K562 (cell line): Measurements from ENCODE around the gene GHRL. TPM values are rescaled to one million over a fixed set of nuclear protein-coding genes. Genes with fewer than 3 reads are reported as not detected.
A peak's percentile ranks its signal among the peaks of the same experiment; 100 is the strongest.

ENCODE experiments used
- CREB5 ChIP-seq: fragments of 250-450 bp; sonication (Bioruptor Pico); IDR thresholded peaks from 2 replicates; pipeline ENCODE4 v1.5.0; 2020; ENCODE audit warnings: mild to moderate bottlenecking
- CREM ChIP-seq: IDR thresholded peaks from 2 replicates; pipeline ENCODE4 v1.6.1; 2014; ENCODE audit warnings: antibody characterized with exemption, low read depth
- EP300 ChIP-seq: IDR thresholded peaks from 2 replicates; pipeline ENCODE4 v1.6.1; 2012; ENCODE audit warnings: low read length, improper control_type of control experiment
- FOS ChIP-seq: IDR thresholded peaks from 3 replicates; pipeline ENCODE4 v1.6.1; 2011; ENCODE audit not compliant: insufficient read length; ENCODE audit errors: extremely low read depth
- FOSL1 ChIP-seq: fragments of 200-800 bp; sonication (Bioruptor generic); conservative IDR thresholded peaks from 2 replicates; pipeline ENCODE4 v1.6.1; 2016; ENCODE audit warnings: missing genetic modification characterization, missing compliant biosample characterization
- FOXK2 ChIP-seq, 2 experiments: fragments of 450-650 bp; IDR thresholded peaks in 1 of 2; conservative IDR thresholded peaks in 1 of 2; 2 replicates each; pipeline ENCODE4 v1.6.1; 2016; ENCODE audit warnings: low read depth in 2 of 2, mild to moderate bottlenecking in 1 of 2
- GATA2 ChIP-seq: sonication (generic); formaldehyde crosslinking; IDR thresholded peaks from 2 replicates; pipeline ENCODE4 v1.4.0; 2020; ENCODE audit warnings: mild to moderate bottlenecking, missing genetic modification reagents
- HDAC6 ChIP-seq: IDR thresholded peaks from 2 replicates; pipeline ENCODE4 v1.6.1; 2012; ENCODE audit warnings: low read depth, mild to moderate bottlenecking, control low read depth, inconsistent platforms, low read length, moderate library complexity
- MCM7 ChIP-seq, 2 experiments: fragments of 450-650 bp; IDR thresholded peaks; 2 replicates each; pipeline ENCODE4 v1.6.1; 2016 to 2018
- MTF1 ChIP-seq: fragments of 250-450 bp; sonication (Bioruptor Pico); IDR thresholded peaks from 2 replicates; pipeline ENCODE4 v1.9.0; 2021; ENCODE audit warnings: moderate library complexity, mild to moderate bottlenecking, inconsistent platforms, borderline replicate concordance
- MYC ChIP-seq, 2 experiments: fragments of 250-450 bp in 1 of 2; sonication (Bioruptor Pico) in 1 of 2; IDR thresholded peaks; 2 replicates each; pipeline versions ENCODE4 v1.5.1 to v1.6.1; 2012 to 2021; ENCODE audit warnings: low read depth in 2 of 2, borderline replicate concordance in 1 of 2, improper control_type of control experiment in 1 of 2, low read length in 1 of 2, mild to moderate bottlenecking in 1 of 2, moderate library complexity in 1 of 2
- NFE2 ChIP-seq: IDR thresholded peaks from 2 replicates; pipeline ENCODE4 v1.6.1; 2014; ENCODE audit warnings: antibody characterized with exemption, low read depth
- PCBP2 ChIP-seq: fragments of 200-400 bp; formaldehyde crosslinking; IDR thresholded peaks from 2 replicates; pipeline ENCODE4 v1.6.1; 2018; ENCODE audit warnings: low read length, low read depth, mild to moderate bottlenecking, moderate library complexity; ENCODE audit not compliant: poor library complexity, severe bottlenecking
- RCOR1 ChIP-seq, 2 experiments: IDR thresholded peaks; 2 replicates each; pipeline ENCODE4 v1.6.1; 2012; ENCODE audit warnings: low read depth in 2 of 2, low read length in 2 of 2, borderline replicate concordance in 1 of 2, improper control_type of control experiment in 1 of 2
- TAF7 ChIP-seq: fragments of 450-650 bp; IDR thresholded peaks from 2 replicates; pipeline ENCODE4 v1.6.1; 2016; ENCODE audit warnings: missing genetic modification characterization, missing compliant biosample characterization
- TEAD4 ChIP-seq, 2 experiments: sonication (generic) in 1 of 2; formaldehyde crosslinking in 1 of 2; IDR thresholded peaks; 2 replicates each; pipeline versions ENCODE4 v1.6.1 to v1.8.0; 2012 to 2022; ENCODE audit warnings: borderline replicate concordance in 1 of 2, inconsistent platforms in 1 of 2, low read length in 1 of 2, mild to moderate bottlenecking in 1 of 2, missing genetic modification reagents in 1 of 2
- XRCC5 ChIP-seq: fragments of 200-400 bp; formaldehyde crosslinking; IDR thresholded peaks from 2 replicates; pipeline ENCODE4 v1.6.1; 2017; ENCODE audit warnings: low read depth, mild to moderate bottlenecking, low read length
- ZBTB5 ChIP-seq: fragments of 450-650 bp; IDR thresholded peaks from 2 replicates; pipeline ENCODE4 v1.6.1; 2017; ENCODE audit warnings: antibody characterized with exemption
- ZNF354B ChIP-seq: fragments of 250-450 bp; sonication (Bioruptor Pico); IDR thresholded peaks from 2 replicates; pipeline ENCODE4 v1.4.0; 2020
- ZNF408 ChIP-seq: fragments of 250-450 bp; sonication (Bioruptor Pico); IDR thresholded peaks from 2 replicates; pipeline ENCODE4 v1.4.0; 2020; ENCODE audit warnings: low read depth, mild to moderate bottlenecking, moderate library complexity
- ZNF507 ChIP-seq: conservative IDR thresholded peaks from 2 replicates; pipeline ENCODE4 v1.6.1; 2017; ENCODE audit warnings: missing genetic modification characterization, missing compliant biosample characterization
- polyA plus RNA-seq, 8 experiments: library from polyadenylated mRNA; depleted of rRNA in 4 of 8; stranded (reverse) in 5 of 8; unstranded in 3 of 8; fragments of >200 nt; fragmentation: Nextera tagmentation in 2 of 8; fragmentation: Illumina TruSeq in 1 of 8; extraction: Ambion mirVana in 2 of 8; extraction: Trizol in 1 of 8; gene quantifications; 2 replicates each; pipeline versions ENCODE4 v1.2.1 to v1.2.3, GENCODE V29; 2011 to 2014; ENCODE audit warnings: inconsistent platforms in 1 of 8, missing spikeins in 1 of 8
- total RNA-seq, 7 experiments: library from RNA; depleted of rRNA in 6 of 7; stranded (reverse); fragments of >200 nt in 6 of 7; fragmentation: Illumina TruSeq in 2 of 7; extraction: Trizol in 2 of 7; gene quantifications; 2 replicates each; pipeline versions ENCODE4 v1.2.1 to v1.2.3, GENCODE V29; 2011 to 2021; ENCODE audit warnings: low replicate concordance in 1 of 7
- TF ChIP-seq, protein P1 (sequence below): sonication (generic); formaldehyde crosslinking; IDR thresholded peaks from 2 replicates; pipeline ENCODE4 v1.8.1; 2022; ENCODE audit warnings: missing genetic modification reagents
- TF ChIP-seq, protein P2 (sequence below): sonication (generic); formaldehyde crosslinking; IDR thresholded peaks from 2 replicates; pipeline ENCODE4 v1.9.0; 2022; ENCODE audit warnings: mild to moderate bottlenecking, missing genetic modification reagents

Gene GHRL
- total and polyA plus RNA-seq, 9 of the 15 experiments (the other 6 are each of a cell fraction or from before 2014, with no cell fraction given) = 0.08 to 0.29 (median 0.15) TPM; not detected in 5

DNA sequence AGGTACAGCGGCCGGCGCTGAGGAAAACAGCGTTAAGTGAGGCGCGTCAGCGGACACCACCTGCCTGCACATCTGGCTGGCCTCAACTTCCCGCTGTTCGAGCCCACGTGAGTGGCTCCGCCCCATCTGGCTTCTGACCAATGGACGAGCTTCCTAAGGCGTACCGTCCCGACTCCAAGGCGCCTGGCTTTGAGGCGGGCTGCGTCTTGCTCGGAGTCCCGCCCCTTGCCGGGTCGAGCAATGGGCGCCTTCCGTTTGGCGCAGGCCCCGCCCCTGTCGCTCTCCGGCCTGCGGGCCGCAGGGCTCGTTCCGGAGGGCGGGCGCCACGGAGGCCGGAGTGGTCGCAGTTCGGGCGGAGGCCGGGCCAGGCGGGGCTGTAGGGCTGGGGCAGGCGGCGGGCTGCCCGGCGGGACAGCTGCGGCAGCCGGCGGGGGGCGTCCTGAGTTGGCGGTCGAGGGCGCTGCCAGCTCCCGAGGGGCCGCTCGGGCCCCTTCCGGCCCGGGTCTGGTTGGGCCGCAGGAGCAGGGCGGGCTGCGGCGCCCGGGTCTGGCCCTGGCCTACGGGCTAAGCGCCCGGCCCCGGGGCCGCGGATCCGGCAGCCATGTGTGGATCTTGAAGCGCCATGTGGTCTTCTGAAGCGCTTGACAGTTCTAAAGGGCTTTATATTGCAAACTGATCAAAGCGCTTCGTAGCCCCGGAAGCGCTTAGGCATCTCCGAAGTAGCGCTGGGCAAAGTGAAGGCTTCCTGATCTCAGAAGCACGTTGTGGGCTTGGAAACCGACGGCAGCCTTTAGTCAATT, 44.4 kb downstream of the GHRL start, which contains the start of gene TATDN2 (continued):
- TF ChIP-seq, protein P1, sequence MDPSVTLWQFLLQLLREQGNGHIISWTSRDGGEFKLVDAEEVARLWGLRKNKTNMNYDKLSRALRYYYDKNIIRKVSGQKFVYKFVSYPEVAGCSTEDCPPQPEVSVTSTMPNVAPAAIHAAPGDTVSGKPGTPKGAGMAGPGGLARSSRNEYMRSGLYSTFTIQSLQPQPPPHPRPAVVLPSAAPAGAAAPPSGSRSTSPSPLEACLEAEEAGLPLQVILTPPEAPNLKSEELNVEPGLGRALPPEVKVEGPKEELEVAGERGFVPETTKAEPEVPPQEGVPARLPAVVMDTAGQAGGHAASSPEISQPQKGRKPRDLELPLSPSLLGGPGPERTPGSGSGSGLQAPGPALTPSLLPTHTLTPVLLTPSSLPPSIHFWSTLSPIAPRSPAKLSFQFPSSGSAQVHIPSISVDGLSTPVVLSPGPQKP (CRISPR knock-in tag) = no peak
- TF ChIP-seq XRCC5 (no peak), CREB5 (CRISPR knock-in tag) (no peak), MTF1 (CRISPR knock-in tag) (no peak; the same call in 1 of the 2 replicates), CREM (peak; percentile 82), FOXK2 (conservative IDR thresholded peaks at IDR 0.05 in 1 of 2, IDR thresholded peaks at IDR 0.05 in 1 of 2; ENCODE audit: low read depth in 2 of 2) (peak in 1 of 2 experiments; percentile 43; a peak in 1 of 4 replicates), EP300 (no peak), TAF7 (tag) (no peak), ZBTB5 (no peak), HDAC6 (0 out of 2 replicates have a peak, but pooled peaks have one; percentile 63), RCOR1 (IDR thresholded peaks at IDR 0.05; ENCODE audit: borderline replicate concordance in 1 of 2, low read depth in 2 of 2, low read length in 2 of 2) (peak in 1 of 2 experiments; percentile 68; a peak in 2 of 4 replicates), NFE2 (no peak), GATA2 (CRISPR knock-in tag) (no peak), MCM7 (IDR thresholded peaks at IDR 0.05) (no peak), FOS (peak; percentile 51), ZNF507 (tag) (no peak), ZNF408 (CRISPR knock-in tag) (no peak), ZNF354B (CRISPR knock-in tag) (no peak), TEAD4 (IDR thresholded peaks at IDR 0.05; ENCODE audit: low read length) (peak; percentile 54; the same call in 1 of the 2 replicates), TEAD4 (CRISPR knock-in tag; IDR thresholded peaks at IDR 0.05; ENCODE audit: borderline replicate concordance) (no peak; the same call in 1 of the 2 replicates), MYC (IDR thresholded peaks at IDR 0.05; ENCODE audit: low read depth, low read length) (peak; percentile 69), MYC (CRISPR knock-in tag; IDR thresholded peaks at IDR 0.05; ENCODE audit: borderline replicate concordance, low read depth) (no peak), PCBP2 (no peak), FOSL1 (tag) (no peak)
- TF ChIP-seq, protein P2, sequence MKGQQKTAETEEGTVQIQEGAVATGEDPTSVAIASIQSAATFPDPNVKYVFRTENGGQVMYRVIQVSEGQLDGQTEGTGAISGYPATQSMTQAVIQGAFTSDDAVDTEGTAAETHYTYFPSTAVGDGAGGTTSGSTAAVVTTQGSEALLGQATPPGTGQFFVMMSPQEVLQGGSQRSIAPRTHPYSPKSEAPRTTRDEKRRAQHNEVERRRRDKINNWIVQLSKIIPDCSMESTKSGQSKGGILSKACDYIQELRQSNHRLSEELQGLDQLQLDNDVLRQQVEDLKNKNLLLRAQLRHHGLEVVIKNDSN (CRISPR knock-in tag) = peak; percentile 87
